Adrenal gland (tissue), 12 donors: ENCODE data around the gene DLL3. TPM values are rescaled to one million over a fixed set of nuclear protein-coding genes. Genes with fewer than 3 reads are reported as not detected.

Source experiments
- DNase-seq, 7 donors: peaks; one replicate each; pipeline ENCODE4 v3.0.0-alpha.2; 2019 to 2020
- H3K27ac ChIP-seq, 5 donors: fragments of 200-600 bp; sonication (generic) in 4 of 5; 1 replicate in 3 of 5; 2 replicates in 2 of 5; pipeline versions ENCODE4 v1.5.1 to v1.8.0; 2016 to 2020; ENCODE audit warnings: mild to moderate bottlenecking in 1 of 5
- H3K27me3 ChIP-seq: fragments of 200-600 bp; 2 replicates; pipeline ENCODE4 v1.8.0; 2021
- H3K36me3 ChIP-seq, 2 donors: fragments of 200-600 bp; replicated peaks in 1 of 2; 1 replicate in 1 of 2; 2 replicates in 1 of 2; pipeline versions ENCODE4 v1.5.1 to v1.8.0; 2018 to 2022
- H3K4me1 ChIP-seq, 2 donors: fragments of 200-600 bp; replicated peaks in 1 of 2; 1 replicate in 1 of 2; 2 replicates in 1 of 2; pipeline versions ENCODE4 v1.5.1 to v1.8.0; 2018 to 2021
- H3K4me3 ChIP-seq, 4 donors: fragments of 200-600 bp; sonication (generic) in 3 of 4; one replicate each; pipeline ENCODE4 v1.5.1; 2016 to 2018
- H3K9me3 ChIP-seq, 3 donors: fragments of 200-600 bp; sonication (generic) in 1 of 3; replicated peaks in 1 of 3; 1 replicate in 2 of 3; 2 replicates in 1 of 3; pipeline versions ENCODE4 v1.5.1 to v1.8.0; 2016 to 2021
- CTCF ChIP-seq, 6 experiments: fragments of 450-650 bp in 4 of 6; fragments of 200-600 bp in 2 of 6; sonication (generic) in 1 of 6; IDR thresholded peaks; 1 replicate in 5 of 6; 2 replicates in 1 of 6; pipeline versions ENCODE4 v1.5.1 to v1.8.0; 2016 to 2021; ENCODE audit warnings: antibody characterized with exemption in 6 of 6, mild to moderate bottlenecking in 2 of 6, moderate library complexity in 1 of 6
- POLR2A ChIP-seq, 2 donors: fragments of 450-650 bp; IDR thresholded peaks; one replicate each; pipeline ENCODE4 v1.6.1; 2017; ENCODE audit warnings: antibody characterized with exemption in 2 of 2, mild to moderate bottlenecking in 2 of 2, moderate library complexity in 1 of 2
- WGBS, 4 donors: extraction: QIAGEN DNeasy Blood & Tissue Kit in 2 of 4; methylation state at CpG; one replicate each; pipeline versions ENCODE4 v1.1.5 to v1.1.7; 2013 to 2017; 5-methylcytosine and 5-hydroxymethylcytosine counted together
- intact Hi-C, 2 donors: fragments of 100-400 bp; cut with DNase I; formaldehyde crosslinking; loops; one replicate each; pipeline versions ENCODE4 v1.14.1 to v1.15.0; 2022 to 2023
- polyA plus RNA-seq, 3 donors: library from polyadenylated mRNA; stranded (reverse); fragments of 200-250 nt in 2 of 3; fragments of 350-450 nt in 1 of 3; fragmentation: Illumina TruSeq in 1 of 3; extraction: RNeasy Lipid Tissue Mini Kit (QIAGEN cat#74804) in 1 of 3; gene quantifications; one replicate each; pipeline ENCODE4 v1.2.3, GENCODE V29; 2013 to 2014
- total RNA-seq, 9 donors: library from RNA; depleted of rRNA in 4 of 9; stranded (reverse); fragments of >200 nt in 4 of 9; fragments of 120-200 nt in 1 of 9; fragmentation: NEBNext Ultra II Directional in 1 of 9; extraction: Animal tissue kit (Norgen Biotek cat#: 25700) in 1 of 9; gene quantifications; one replicate each; pipeline versions ENCODE4 v1.1.0 to v1.2.4, GENCODE V29; 2013 to 2023
- donor health status: healthy with polysubstance abuse.
- donor health status: Bipolar disorder and iron deficiency.
- donor health status: DM: yes; HTN: yes; CAD: no.
- donor health status: DM: no; HTN: no; CAD: no.
- donor health status: DM: no; HTN: no; CAD: no.
- donor health status: DM: yes; HTN: yes; CAD: no.

The DLL3 gene
- total and polyA plus RNA-seq, 12 donors = 0.10 to 0.17 TPM; not detected in 10

GRCh38 chr19:39524495-39524894, 25.7 kb downstream of the DLL3 start:
- H3K4me1 ChIP-seq = no peaks in the 10 kb centered on the region
- no peak for DNase-seq
- H3K27ac ChIP-seq = no peak overlapping the region
- H3K27me3 ChIP-seq = no peaks in the 10 kb centered on the region
- H3K36me3 ChIP-seq = no peaks in the 10 kb centered on the region
- WGBS, 4 donors = 80 to 94% (median 85%) methylated on average over 7 to 8 of the region's 8 CpGs
- no peaks in the 10 kb centered on the region for H3K9me3 ChIP-seq
- intact Hi-C loops = no loop called here
- TF ChIP-seq POLR2A (IDR thresholded peaks at IDR 0.05) = no peak
- no peak for TF ChIP-seq CTCF (IDR thresholded peaks at IDR 0.05)
- no peak overlapping the region for H3K4me3 ChIP-seq

GRCh38 chr19:39525205-39525604, 26.5 kb downstream of the DLL3 start:
- Histone ChIP-seq H3K27ac (no peak overlapping the region), H3K4me1 (no peaks in the 10 kb centered on the region), H3K9me3 (no peaks in the 10 kb centered on the region), H3K27me3 (no peaks in the 10 kb centered on the region), H3K4me3 (no peak overlapping the region), H3K36me3 (no peaks in the 10 kb centered on the region)
- 91 to 99% (median 96%) methylated on average over 3 of the region's 3 CpGs for WGBS, 4 donors
- DNase-seq = no peak
- intact Hi-C loops = no loop called here
- TF ChIP-seq CTCF (IDR thresholded peaks at IDR 0.05) = no peak
- no peak for TF ChIP-seq POLR2A (IDR thresholded peaks at IDR 0.05)

- H3K9me3 ChIP-seq = no peaks in the 10 kb centered on the region
- intact Hi-C loops = loop anchor here (5.0 to 10.0 kb wide), 3 partner anchors 57 to 87 kb away; partner anchors contain the start of gene SUPT5H (in 1 of the 2)
- 27 to 44% (median 37%) methylated on average over 14 of the region's 14 CpGs for WGBS, 4 donors
- no peak for DNase-seq
- H3K4me3 ChIP-seq = peak overlapping the region; percentile 13 to 90 (median 48)
- no peaks in the 10 kb centered on the region for H3K27me3 ChIP-seq
- peaks cover 9 to 17% of the 10 kb centered on the region in 2 donors for H3K4me1 ChIP-seq
- peak overlapping the region in 4 of 5 donors; percentile 74 to 91 (median 85) for H3K27ac ChIP-seq
- H3K36me3 ChIP-seq = no peaks in the 10 kb centered on the region
- TF ChIP-seq CTCF (IDR thresholded peaks at IDR 0.05) (no peak), POLR2A (IDR thresholded peaks at IDR 0.05) (no peak)
Measured at GRCh38 chr19:39531834-39532232, 33.1 kb downstream of the DLL3 start.

- TF ChIP-seq CTCF (IDR thresholded peaks at IDR 0.05) (peak; percentile 89 to 100 (median 100)), POLR2A (IDR thresholded peaks at IDR 0.05) (peak; percentile 46 to 83)
- H3K27ac ChIP-seq = peak within 1 kb of the TSS in 4 of 5 donors; percentile 74 to 91 (median 85)
- WGBS, 4 donors = 0 to 1% (median 1%) methylated on average over 18 to 65 of the region's 65 CpGs
- peaks cover 9 to 20% of the 10 kb centered on the region in 2 donors for H3K4me1 ChIP-seq
- H3K4me3 ChIP-seq = peak within 1 kb of the TSS; percentile 13 to 90 (median 48)
- peak; percentile 93 to 98 (median 97) for DNase-seq
- no peaks in the 10 kb centered on the region for H3K9me3 ChIP-seq
- H3K27me3 ChIP-seq = no peaks in the 10 kb centered on the region
- no peaks in the 10 kb centered on the region for H3K36me3 ChIP-seq
- intact Hi-C loops = loop anchor here (5.0 to 10.0 kb wide), 3 partner anchors 58 to 88 kb away; partner anchors contain the start of gene SUPT5H (in 1 of the 2)
Measured at GRCh38 chr19:39532233-39533002, 33.7 kb downstream of the DLL3 start, which contains the start of gene EID2B. Gene EID2B (minus strand): TSS chr19:39532852. CDS start chr19:39532802, 50 bp downstream.
